ENCODE measurements around the gene CFTR. TPM values are rescaled to one million over a fixed set of nuclear protein-coding genes. Genes with fewer than 3 reads are reported as not detected.

Gene CFTR
- total RNA-seq, 1 experiment from 2014 or later, result not detected

DNA sequence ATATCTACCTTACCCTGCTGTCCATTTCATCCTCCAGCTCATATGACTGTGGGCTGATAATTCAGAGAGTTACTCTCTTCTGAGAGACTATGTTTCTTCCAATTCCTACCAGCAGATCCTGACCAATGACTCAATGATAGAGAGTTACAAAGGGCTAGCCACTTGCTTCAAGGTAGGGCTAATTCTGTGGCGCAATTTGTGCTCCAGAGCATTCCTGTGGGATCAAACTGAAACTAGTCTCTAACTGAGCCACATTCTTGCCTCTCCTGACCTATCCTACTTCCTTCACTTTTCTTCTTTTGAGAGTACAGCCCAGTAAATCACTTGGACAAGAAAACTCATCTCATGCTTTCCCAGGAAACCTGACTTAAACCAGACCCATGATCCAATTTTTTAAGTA, 34.6 kb upstream of the CFTR start:
- ChIA-PET CTCF (no interaction called here), POLR2A (ENCODE audit: unreplicated experiment) (no interaction called here)
- H3K4me2 ChIP-seq, result no peak overlapping the region
- no peaks in the 10 kb centered on the region for H3K27me3 ChIP-seq (ENCODE audit: insufficient read depth, low read depth)
- DNase-seq, result peak in 1 of 2 experiments; percentile 20
- no peak overlapping the region for H3K4me3 ChIP-seq
- no peaks in the 10 kb centered on the region for H3K9me2 ChIP-seq (ENCODE audit: insufficient read depth)
- no peak overlapping the region for H2AFZ ChIP-seq
- TF ChIP-seq EZH2 (IDR thresholded peaks at IDR 0.05; ENCODE audit: low read depth), result no peak
- TF ChIP-seq, protein P1, sequence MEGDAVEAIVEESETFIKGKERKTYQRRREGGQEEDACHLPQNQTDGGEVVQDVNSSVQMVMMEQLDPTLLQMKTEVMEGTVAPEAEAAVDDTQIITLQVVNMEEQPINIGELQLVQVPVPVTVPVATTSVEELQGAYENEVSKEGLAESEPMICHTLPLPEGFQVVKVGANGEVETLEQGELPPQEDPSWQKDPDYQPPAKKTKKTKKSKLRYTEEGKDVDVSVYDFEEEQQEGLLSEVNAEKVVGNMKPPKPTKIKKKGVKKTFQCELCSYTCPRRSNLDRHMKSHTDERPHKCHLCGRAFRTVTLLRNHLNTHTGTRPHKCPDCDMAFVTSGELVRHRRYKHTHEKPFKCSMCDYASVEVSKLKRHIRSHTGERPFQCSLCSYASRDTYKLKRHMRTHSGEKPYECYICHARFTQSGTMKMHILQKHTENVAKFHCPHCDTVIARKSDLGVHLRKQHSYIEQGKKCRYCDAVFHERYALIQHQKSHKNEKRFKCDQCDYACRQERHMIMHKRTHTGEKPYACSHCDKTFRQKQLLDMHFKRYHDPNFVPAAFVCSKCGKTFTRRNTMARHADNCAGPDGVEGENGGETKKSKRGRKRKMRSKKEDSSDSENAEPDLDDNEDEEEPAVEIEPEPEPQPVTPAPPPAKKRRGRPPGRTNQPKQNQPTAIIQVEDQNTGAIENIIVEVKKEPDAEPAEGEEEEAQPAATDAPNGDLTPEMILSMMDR (conservative IDR thresholded peaks at IDR 0.05), result no peak
- no peaks in the 10 kb centered on the region for H3F3A ChIP-seq (ENCODE audit: insufficient read depth, low read depth)
- H3K36me3 ChIP-seq (ENCODE audit: low read depth), result no peaks in the 10 kb centered on the region
- no peaks in the 10 kb centered on the region for H3K9me3 ChIP-seq (ENCODE audit: insufficient read depth, low read depth)
- no peaks in the 10 kb centered on the region for H3K4me1 ChIP-seq (replicated peaks; ENCODE audit: insufficient read depth)
- no peaks in the 10 kb centered on the region for H3K79me2 ChIP-seq (ENCODE audit: low read depth)
- intact Hi-C loops (cut with micrococcal nuclease; ENCODE audit: unreplicated experiment), result no loop called here
- no peaks in the 10 kb centered on the region for H4K20me1 ChIP-seq (ENCODE audit: insufficient read depth)
- BruUV-seq (replicated peaks), result no TSS peak
- no peak overlapping the region for H3K27ac ChIP-seq

DNA sequence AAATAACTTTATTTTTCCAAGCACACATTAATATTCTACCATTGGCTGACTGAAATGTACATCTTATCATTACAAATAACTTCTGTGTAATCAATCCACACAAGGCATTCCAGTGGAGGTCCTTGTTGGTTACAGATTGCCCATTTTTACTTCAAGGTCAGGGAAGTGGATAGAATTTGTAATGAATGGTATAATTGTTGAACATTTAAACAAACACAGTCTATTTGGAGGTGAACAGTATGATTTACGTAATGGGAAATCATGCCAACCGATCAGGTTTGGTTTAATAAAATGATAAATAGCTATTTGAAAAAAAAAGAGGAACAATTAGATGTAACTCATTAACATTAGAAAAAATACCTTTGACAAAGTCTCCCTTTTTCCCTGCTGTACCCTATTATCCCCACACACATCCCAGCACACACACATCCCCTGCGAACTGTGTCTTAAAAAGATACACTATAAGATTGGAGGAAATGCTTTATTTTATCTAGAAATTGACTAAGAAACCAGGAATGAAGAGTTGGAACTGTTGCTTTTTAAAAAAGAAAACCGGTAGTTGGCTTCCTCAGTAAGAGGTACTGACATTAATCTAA, 33.5 kb upstream of the CFTR start:
- Histone ChIP-seq H3K27me3 (ENCODE audit: insufficient read depth, low read depth) (no peaks in the 10 kb centered on the region), H3K27ac (no peak overlapping the region), H3K36me3 (ENCODE audit: low read depth) (no peaks in the 10 kb centered on the region), H3K9me3 (ENCODE audit: insufficient read depth, low read depth) (no peaks in the 10 kb centered on the region), H3K79me2 (ENCODE audit: low read depth) (no peaks in the 10 kb centered on the region), H4K20me1 (ENCODE audit: insufficient read depth) (no peaks in the 10 kb centered on the region), H3K9me2 (ENCODE audit: insufficient read depth) (no peaks in the 10 kb centered on the region), H3K4me2 (no peak overlapping the region), H3K4me1 (replicated peaks; ENCODE audit: insufficient read depth) (no peaks in the 10 kb centered on the region), H2AFZ (no peak overlapping the region), H3K4me3 (no peak overlapping the region), H3F3A (ENCODE audit: insufficient read depth, low read depth) (no peaks in the 10 kb centered on the region)
- intact Hi-C loops (cut with micrococcal nuclease; ENCODE audit: unreplicated experiment), result no loop called here
- no peak for DNase-seq
- BruUV-seq (replicated peaks), result no TSS peak
- CTCF ChIA-PET, result interaction anchor here (0.6 kb wide), 1 partner anchor 1158 kb away, joined by 5 read pairs; no protein-coding TSS in a partner anchor
- POLR2A ChIA-PET (ENCODE audit: unreplicated experiment), result no interaction called here
- no peak for TF ChIP-seq EZH2 (IDR thresholded peaks at IDR 0.05; ENCODE audit: low read depth)
- TF ChIP-seq, protein P1 (conservative IDR thresholded peaks at IDR 0.05), result no peak

DNA sequence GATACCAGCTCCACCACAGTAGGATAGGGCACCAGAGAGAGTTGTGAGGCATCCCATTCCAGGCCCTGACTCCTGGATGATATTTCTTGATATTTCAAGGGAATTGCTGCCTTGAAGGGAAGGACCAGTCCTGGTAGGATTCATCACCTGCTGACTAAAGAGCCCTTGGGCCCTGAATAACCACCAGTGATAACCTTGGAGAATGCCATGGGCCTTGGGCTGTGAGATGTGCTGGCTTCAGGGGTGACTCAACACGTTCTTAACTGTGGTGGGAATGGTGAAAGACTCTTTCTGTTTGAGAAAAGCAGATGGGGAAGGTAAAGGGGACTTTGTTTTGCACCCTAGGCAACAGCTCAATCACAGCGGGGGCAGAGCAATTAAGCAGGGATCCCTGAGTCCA, 31.2 kb upstream of the CFTR start:
- Histone ChIP-seq H3F3A (ENCODE audit: insufficient read depth, low read depth) (no peaks in the 10 kb centered on the region), H3K27me3 (ENCODE audit: insufficient read depth, low read depth) (no peaks in the 10 kb centered on the region), H4K20me1 (ENCODE audit: insufficient read depth) (no peaks in the 10 kb centered on the region), H2AFZ (no peak overlapping the region), H3K36me3 (ENCODE audit: low read depth) (no peaks in the 10 kb centered on the region), H3K9me2 (ENCODE audit: insufficient read depth) (no peaks in the 10 kb centered on the region), H3K27ac (no peak overlapping the region), H3K4me2 (no peak overlapping the region), H3K4me1 (replicated peaks; ENCODE audit: insufficient read depth) (no peaks in the 10 kb centered on the region), H3K9me3 (ENCODE audit: insufficient read depth, low read depth) (no peaks in the 10 kb centered on the region; the same call in 1 of the 2 replicates), H3K4me3 (no peak overlapping the region), H3K79me2 (ENCODE audit: low read depth) (no peaks in the 10 kb centered on the region)
- TF ChIP-seq EZH2 (IDR thresholded peaks at IDR 0.05; ENCODE audit: low read depth), result no peak
- TF ChIP-seq, protein P1 (conservative IDR thresholded peaks at IDR 0.05), result no peak
- POLR2A ChIA-PET (ENCODE audit: unreplicated experiment), result no interaction called here
- CTCF ChIA-PET, result no interaction called here
- no peak for DNase-seq
- intact Hi-C loops (cut with micrococcal nuclease; ENCODE audit: unreplicated experiment), result no loop called here
- BruUV-seq (replicated peaks), result no TSS peak

Data from PC-9 (cell line).